NOMO-1 treated with DMSO at 0.1 percent for 48 hours (cell line): ENCODE measurements around the gene ALDH6A1.

Experiments used
- DNase-seq: peaks from one replicate; lab custom pipeline; 2025; ENCODE audit not compliant: unreplicated experiment; lab: John Stamatoyannopoulos, UW

Gene ALDH6A1

DNA sequence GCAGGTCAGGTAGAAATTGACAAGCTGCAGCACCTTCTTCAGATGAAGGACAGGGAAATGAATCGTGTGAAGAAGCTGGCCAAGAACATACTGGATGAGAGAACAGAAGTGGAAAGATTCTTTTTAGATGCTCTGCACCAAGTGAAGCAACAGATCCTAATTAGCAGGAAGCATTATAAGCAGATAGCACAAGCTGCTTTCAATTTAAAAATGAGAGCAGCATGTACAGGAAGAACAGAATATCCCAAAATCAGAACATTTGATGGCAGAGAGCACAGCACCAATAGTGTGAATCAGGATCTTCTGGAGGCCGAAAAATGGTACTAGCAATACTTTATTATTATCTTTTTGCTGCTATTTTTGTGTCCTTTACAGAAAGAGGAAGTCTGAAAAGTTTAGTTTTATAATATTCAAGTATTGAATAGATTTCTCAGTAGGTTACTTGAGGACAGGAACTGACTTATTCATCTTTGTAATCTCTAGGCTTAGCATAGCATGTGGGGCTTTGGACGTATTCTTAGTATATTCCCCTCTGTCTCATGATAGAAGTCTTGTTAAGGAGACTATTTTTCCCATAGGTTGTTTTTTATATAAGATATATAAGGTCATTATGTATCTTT, 34.3 kb downstream of the ALDH6A1 start:
- DNase-seq, result peak; percentile 51

DNA sequence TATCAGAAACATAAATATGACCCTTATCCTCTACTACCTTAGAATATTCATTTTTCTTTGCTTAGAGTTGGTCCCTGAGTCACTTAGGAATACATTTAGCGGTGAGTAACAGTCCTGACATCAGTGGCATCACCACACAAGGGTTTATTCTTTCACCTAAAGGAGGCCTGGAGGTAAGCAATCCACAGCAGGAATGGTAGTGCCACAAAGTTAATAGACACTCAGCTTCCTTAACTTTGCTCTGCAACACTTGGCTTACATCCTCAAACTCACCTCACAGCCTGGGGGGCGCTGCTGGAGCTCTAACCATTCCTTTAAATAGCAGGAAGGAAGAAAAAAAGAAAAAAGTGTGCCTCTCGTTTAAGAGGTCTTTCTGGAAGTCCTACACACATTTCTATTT, 36.0 kb downstream of the ALDH6A1 start:
- no peak for DNase-seq

DNA sequence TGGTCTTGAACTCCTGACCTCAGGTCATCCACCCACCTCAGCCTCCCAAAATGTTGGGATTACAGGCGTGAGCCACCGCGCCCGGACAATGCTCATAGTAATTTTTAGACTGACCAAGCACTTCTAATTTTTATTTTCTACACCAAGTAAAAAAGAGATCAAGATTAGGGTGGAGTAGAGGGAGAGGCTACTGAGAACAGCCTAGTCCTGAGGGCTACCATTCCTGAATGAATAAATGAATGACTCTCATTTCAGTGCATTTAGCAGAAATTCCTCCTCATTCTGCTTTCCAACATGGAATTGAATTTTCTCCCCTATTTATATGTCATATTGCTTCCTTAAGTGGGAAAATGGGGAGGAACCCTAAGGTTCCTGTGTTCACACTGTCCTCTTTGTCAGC, 38.7 kb downstream of the ALDH6A1 start:
- DNase-seq, result no peak

DNA sequence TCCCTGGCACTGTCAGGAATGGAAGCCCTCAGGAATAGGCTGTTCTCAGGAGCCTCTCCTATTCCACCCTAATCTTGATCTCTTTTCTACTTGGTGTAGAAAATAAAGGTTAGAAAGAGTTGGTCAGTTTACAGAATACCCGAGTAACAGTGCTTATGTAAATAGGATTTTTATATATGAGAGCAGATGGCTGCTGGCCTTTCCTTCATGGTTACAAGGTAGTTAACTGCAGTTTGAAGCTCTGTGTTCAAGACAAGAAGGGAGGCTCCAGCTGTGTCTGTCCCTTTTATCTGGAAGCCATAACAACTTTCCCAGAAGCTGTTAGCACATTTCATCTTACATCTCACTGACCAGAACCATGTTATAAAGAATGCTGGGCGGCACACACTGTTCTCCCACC, 42.0 kb downstream of the ALDH6A1 start:
- DNase-seq, result no peak

DNA sequence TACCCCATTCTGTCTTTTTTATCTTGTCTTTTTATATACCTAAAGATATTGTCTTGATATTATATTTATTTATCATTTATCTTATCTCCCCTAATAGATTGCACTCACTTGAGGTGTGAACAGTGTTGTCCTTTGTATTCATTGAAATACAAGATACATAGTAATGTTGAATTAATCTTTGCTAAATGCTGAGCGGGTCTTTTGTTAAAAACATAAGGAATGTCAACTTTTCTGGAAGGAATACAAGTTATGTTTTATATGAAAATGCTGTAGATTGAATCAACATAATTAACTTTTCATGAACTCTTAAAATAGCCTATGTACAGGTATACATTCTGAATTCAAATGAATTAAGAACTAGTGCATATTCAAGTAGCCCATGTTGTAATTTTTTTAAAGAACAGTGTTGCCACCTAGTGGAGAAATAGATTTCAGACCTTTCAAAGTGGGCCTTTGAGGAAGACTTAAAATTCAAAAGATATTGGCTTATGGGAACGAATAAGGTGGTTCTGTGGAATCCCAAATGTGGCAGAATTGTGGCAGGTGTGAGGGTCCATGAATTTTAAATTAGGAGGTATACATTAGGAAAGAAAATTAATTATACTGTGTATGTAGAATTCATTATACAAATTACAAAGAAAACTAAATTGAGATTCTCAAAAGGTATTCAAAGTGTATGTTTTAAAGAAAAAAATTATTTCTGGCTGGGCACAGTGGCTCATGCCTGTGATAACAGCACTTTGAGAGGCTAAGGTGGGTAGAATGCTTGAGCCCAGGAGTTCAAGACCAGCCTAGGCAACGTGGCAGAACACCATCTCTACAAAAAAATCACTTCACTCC, 46.0 kb downstream of the ALDH6A1 start:
- DNase-seq, result peak; percentile 54

DNA sequence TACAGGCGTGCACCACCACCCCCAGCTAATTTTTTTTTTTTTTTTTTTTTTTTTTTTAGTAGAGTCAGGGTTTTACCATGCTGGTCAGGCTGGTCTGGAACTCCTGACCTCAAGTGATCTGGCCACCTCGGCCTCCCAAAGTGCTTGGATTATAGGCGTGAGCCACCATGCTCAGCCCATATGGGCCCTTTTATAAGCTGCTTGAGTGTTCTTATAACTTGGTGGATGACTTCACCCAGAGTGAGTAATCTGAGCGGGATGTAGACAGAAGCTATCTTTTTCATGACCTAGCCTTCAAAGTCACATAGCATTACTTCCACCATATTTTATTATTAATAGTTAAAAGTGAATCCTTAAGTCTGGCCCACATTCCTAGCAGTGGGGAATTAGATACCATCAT, 48.7 kb downstream of the ALDH6A1 start:
- no peak for DNase-seq

DNA sequence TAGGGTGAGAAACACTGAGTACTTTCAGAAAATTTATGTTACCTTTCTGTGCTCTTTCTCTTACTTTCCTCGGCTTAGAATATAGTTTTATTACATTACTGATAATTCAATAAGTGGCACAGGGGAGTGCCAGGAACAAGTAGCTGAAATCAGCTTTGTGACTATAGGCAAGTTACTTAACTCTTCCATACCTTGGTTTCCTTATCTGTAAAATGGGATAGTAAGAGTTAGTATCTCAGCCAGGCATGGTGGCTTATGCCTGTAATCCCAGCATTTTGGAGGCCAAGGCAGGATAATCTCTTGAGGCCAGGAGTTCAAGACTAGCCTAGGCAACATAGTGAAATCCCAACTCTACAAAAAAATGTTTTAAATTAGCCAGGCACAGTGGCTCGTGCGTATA, 49.7 kb downstream of the ALDH6A1 start:
- no peak for DNase-seq

DNA sequence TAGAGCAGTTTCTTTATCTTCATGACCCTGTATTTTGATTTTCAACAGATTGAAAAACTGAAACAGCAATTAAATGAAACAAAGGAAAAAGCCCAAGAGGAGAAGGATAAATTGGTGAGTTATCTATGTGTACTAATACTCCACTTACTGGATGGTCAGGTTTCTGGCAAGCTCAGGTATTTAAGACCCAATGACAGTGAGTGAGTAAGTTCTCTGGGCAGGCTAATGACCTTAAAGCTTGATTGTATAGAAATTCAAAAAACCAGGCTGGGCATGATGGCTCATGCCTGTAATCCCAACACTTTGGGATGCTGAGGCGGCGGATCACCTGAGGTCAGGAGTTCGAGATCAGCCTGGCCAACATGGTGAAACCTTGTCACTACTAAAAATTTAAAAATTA, 55.1 kb downstream of the ALDH6A1 start:
- no peak for DNase-seq

DNA sequence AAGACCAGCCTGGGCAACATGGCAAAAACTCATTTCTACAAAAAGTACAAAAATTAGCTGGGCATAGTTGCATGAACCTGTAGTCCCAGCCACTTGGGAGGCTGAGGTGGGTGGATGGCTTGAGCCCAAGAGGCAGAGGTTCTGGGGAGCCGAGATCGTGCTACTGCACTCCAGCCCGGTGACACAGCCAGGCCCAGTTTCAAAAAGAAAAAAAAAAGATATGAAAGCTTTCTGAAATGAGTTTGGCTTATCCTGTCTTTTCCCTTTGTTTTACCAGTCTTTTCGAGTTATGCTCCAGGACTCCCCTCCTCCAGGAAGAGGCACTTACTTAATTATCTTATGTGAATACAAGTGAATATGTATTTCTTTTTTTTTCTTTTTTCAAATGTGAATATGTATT, 61.9 kb downstream of the ALDH6A1 start:
- DNase-seq, result no peak

DNA sequence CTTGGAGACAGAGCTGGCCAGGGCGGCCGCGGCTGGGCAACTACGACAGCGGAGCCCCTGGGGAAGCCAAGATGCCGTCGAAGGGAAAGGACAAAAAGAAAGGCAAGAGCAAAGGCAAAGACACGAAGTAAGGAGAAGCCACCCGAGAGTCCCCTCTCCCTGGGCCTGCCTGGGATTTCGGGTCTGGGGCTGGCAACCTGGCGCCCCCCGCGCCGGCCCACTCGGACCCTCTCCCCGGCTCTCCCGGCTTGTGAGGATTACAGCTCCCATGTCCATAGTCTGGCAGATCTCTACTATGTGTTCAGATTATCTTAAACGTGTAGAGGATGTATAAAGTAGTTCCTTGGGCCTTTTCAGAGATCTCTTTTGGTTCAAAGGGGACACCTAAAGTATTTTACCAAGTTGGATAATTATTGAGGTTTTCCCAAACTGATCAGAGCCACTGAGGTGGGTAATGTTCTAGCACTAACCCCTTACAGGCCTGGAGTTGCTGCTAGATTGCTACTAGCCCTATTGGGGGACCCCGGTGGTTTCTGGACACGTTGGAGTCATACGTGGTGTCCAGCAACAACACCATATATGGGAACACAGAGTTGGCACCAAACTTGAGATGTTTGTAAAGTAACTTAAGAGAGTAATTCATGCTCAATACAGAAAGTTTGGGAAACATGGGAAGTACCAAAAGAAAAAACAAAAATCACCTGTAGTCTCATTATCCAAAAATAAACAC, 64.7 kb downstream of the ALDH6A1 start:
- no peak for DNase-seq

DNA sequence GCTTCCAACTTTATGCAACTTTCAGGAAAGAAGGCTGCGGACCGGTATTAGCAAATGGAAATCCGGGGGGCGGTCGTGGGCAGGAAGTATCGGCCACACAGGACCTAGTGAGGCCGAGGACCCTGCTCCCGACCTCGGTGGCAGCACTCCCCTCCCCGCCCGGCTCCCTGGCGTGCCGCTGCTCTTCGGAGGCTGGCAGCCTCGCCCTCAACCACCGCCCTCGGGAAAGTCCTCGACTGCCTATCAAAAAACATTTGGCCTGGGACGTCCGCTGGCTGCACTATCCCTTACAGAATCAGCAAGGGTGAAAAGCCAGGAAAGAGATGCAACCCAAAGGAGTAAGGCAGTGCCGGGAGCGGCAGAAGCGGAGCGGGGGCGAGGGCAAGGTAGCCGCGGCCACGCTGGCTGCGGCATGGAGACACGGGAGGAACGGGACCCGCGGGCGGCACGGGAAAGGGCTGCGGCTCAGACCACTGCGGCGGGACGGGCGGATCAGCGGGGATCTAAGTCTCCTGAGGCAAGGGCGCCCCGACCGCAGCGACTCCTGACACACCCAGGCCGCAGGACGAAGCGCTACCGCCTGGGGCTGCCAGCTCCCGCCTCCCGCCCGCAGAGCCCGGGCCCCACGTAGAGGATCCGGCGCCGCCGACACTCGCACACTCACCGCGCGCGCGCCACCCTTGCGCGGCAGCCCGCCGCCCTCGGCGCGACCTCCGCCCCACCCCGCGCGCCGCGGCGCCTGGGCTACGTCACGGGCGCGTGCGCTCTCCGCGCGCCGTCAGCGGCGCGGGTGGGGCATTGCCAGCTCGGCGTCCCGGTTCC, 65.5 kb downstream of the ALDH6A1 start, which contains the start of the genes BBOF1 and ENTPD5:
Gene BBOF1, plus strand, starts transcription at position 764 of the 822 bp plus-strand sequence. CDS start 130 bp downstream, outside the sequence.
Gene ENTPD5, minus strand, starts transcription at position 703 of the 822 bp plus-strand sequence. CDS start 31,186 bp downstream, outside the sequence.
- peak; percentile 76 for DNase-seq

DNA sequence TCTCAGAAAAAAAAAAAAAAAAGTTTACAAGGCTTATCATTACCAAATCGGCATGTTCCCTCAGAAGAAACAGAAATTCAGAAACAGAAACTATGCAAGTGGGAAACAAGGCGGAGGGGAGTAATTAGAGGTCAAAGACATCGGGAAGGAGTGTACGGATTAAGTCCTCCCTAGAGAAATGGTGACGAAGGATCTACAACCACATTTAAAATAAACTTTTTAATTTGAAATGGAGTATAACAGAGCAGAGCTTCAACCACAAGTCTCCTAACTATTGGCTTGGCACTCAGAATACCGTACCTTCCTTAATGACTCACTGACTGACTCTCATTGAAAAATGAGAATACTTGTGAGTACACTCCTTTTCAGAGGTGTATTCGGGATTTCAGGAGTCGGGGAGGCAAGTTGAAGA, 66.1 kb downstream of the ALDH6A1 start:
- DNase-seq, result peak; percentile 33

DNA sequence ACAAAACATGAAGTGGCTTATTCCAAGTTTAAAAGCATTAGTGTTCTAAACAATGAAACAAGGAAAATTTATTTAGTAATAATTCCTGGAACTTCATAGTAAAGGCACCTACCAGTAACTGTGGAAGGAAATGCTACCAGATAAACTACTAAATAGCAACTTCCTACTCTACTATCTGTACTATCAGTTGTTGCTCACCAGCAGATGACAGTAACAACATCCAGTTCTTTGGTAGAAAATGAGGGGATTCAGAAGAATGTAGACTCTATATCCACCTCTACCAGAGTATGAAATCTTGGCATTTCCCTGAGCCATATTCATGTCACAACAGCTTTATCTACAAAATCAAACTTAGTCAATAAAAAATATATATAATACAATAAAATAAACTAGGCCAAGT, 68.3 kb downstream of the ALDH6A1 start:
- no peak for DNase-seq

DNA sequence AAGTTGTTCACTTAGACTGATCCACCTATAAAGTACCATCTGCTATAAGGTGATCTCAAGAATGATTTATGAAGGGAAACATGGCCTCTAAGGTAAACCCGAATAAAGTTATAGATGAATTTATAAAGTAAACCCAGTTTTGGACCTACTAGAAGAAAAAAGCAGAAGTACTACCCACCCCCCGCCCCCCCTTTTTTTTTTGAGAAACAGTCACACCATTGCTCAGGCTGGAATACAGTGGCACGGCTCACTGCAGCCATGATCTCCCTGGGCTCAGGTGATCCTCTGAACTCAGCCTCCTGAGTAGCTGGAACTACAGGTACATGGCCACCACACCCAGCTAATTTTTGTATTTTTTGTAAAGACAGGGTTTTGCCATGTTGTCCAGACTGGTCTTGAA, 69.1 kb downstream of the ALDH6A1 start:
- no peak for DNase-seq

DNA sequence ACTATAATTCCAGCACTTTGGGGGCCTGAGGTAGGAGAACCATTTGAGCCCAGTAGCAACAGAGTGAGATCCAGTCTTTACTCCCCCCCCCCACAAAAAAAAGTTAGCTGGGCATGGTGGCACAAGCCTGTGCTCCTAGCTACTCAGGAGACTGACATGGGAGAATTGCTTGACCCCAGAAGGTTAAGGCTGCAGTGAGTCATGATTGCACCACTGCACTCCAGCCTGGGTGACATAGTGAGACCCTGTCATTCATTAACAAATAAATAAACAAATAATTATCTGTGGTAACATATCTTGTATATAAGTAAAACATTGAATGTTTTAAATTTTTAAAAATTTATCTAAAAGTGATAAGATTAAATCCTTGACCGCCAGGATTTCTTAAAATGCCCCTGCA, 70.0 kb downstream of the ALDH6A1 start:
- DNase-seq, result no peak

DNA sequence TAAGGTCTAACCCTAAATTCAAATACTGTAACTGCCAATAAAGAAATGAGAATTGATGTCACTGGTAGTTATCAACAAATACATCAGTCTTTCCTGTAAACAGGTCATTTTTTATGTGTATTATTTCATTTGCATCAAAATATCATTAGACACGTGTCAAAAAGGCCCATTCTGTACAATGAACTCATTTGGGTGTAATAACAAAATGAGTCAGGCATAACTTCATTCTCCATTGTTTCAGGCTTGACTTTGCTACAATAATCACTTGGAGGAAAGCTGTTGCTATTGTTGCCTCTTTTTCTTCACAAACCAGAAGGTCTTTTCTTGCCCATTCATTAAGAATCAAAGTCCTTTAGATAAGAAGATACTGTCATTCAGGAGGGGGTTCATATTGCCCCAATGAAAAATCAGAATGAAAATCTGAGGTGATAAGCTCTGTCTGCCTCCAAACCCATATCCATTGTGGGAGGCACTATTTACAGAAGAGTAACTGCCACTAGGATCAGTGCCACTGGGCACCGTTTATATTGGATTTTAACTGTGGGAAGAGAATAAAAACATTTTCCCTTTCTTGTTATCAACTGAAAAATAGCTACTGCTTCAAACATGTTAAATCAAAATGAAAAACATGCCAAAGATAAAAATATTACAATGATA, 75.3 kb downstream of the ALDH6A1 start:
- DNase-seq, result no peak
